K562 (cell line): Measurements from ENCODE around the gene TRIM38. TPM values are rescaled to one million over a fixed set of nuclear protein-coding genes. Genes with fewer than 3 reads are reported as not detected.

Experiments
- AFF1 ChIP-seq, 2 experiments: fragments of 450-650 bp; IDR thresholded peaks; 2 replicates each; pipeline ENCODE4 v1.6.1; 2018; ENCODE audit warnings: mild to moderate bottlenecking in 2 of 2, low read depth in 1 of 2; ENCODE audit not compliant: partially characterized antibody in 2 of 2
- E4F1 ChIP-seq: fragments of 250-450 bp; sonication (Bioruptor Pico); IDR thresholded peaks from 2 replicates; pipeline ENCODE4 v1.5.0; 2021; ENCODE audit warnings: mild to moderate bottlenecking, borderline replicate concordance
- ELK1 ChIP-seq: sonication (generic); formaldehyde crosslinking; IDR thresholded peaks from 2 replicates; pipeline ENCODE4 v1.8.1; 2022; ENCODE audit warnings: missing genetic modification reagents
- HLTF ChIP-seq: fragments of 450-650 bp; IDR thresholded peaks from 2 replicates; pipeline ENCODE4 v1.6.1; 2016
- KDM4B ChIP-seq, 2 experiments: fragments of 450-650 bp in 1 of 2; sonication (generic) in 1 of 2; IDR thresholded peaks; 2 replicates each; pipeline ENCODE4 v1.6.1; 2016 to 2017; ENCODE audit warnings: borderline replicate concordance in 2 of 2, antibody characterized with exemption in 1 of 2, low read depth in 1 of 2, mild to moderate bottlenecking in 1 of 2
- MCM7 ChIP-seq, 2 experiments: fragments of 450-650 bp; IDR thresholded peaks; 2 replicates each; pipeline ENCODE4 v1.6.1; 2016 to 2018
- MXI1 ChIP-seq: IDR thresholded peaks from 2 replicates; pipeline ENCODE4 v1.6.1; 2011; ENCODE audit warnings: low read depth, mild to moderate bottlenecking, improper control_type of control experiment, low read length
- PCBP1 ChIP-seq: fragments of 200-400 bp; formaldehyde crosslinking; IDR thresholded peaks from 2 replicates; pipeline ENCODE4 v1.6.1; 2018; ENCODE audit warnings: mild to moderate bottlenecking, low read depth, low read length; ENCODE audit not compliant: poor library complexity, severe bottlenecking
- PHB ChIP-seq: fragments of 250-450 bp; sonication (Bioruptor Pico); IDR thresholded peaks from 2 replicates; pipeline ENCODE4 v1.5.0; 2021
- PML ChIP-seq: IDR thresholded peaks from 2 replicates; pipeline ENCODE4 v1.6.1; 2012; ENCODE audit warnings: low read length, inconsistent platforms
- PURB ChIP-seq: sonication (generic); formaldehyde crosslinking; IDR thresholded peaks from 2 replicates; pipeline ENCODE4 v1.9.0; 2021; ENCODE audit warnings: low read depth, mild to moderate bottlenecking, missing genetic modification reagents
- SMAD4 ChIP-seq: fragments of 250-450 bp; sonication (Bioruptor Pico); conservative IDR thresholded peaks from 2 replicates; pipeline ENCODE4 v1.8.0; 2021; ENCODE audit warnings: inconsistent platforms, mild to moderate bottlenecking, moderate library complexity
- SPI1 ChIP-seq: IDR thresholded peaks from 2 replicates; pipeline ENCODE4 v1.6.1; 2011; ENCODE audit warnings: low read depth, low read length, control low read depth, borderline replicate concordance
- ZNF184 ChIP-seq: sonication (generic); formaldehyde crosslinking; IDR thresholded peaks from 2 replicates; pipeline ENCODE4 v1.5.0; 2020; ENCODE audit warnings: missing genetic modification reagents
- ZNF561 ChIP-seq: fragments of 450-650 bp; formaldehyde crosslinking; conservative IDR thresholded peaks from 2 replicates; pipeline ENCODE4 v1.4.0; 2020; ENCODE audit warnings: mild to moderate bottlenecking, moderate library complexity
- polyA plus RNA-seq, 8 experiments: library from polyadenylated mRNA; depleted of rRNA in 4 of 8; stranded (reverse) in 5 of 8; unstranded in 3 of 8; fragments of >200 nt; fragmentation: Nextera tagmentation in 2 of 8; fragmentation: Illumina TruSeq in 1 of 8; extraction: Ambion mirVana in 2 of 8; extraction: Trizol in 1 of 8; gene quantifications; 2 replicates each; pipeline versions ENCODE4 v1.2.1 to v1.2.3, GENCODE V29; 2011 to 2014; ENCODE audit warnings: inconsistent platforms in 1 of 8, missing spikeins in 1 of 8
- total RNA-seq, 7 experiments: library from RNA; depleted of rRNA in 6 of 7; stranded (reverse); fragments of >200 nt in 6 of 7; fragmentation: Illumina TruSeq in 2 of 7; extraction: Trizol in 2 of 7; gene quantifications; 2 replicates each; pipeline versions ENCODE4 v1.2.1 to v1.2.3, GENCODE V29; 2011 to 2021; ENCODE audit warnings: low replicate concordance in 1 of 7
- TF ChIP-seq, protein P1 (sequence below): fragments of 250-450 bp; sonication (Bioruptor Pico); IDR thresholded peaks from 2 replicates; pipeline ENCODE4 v1.4.0; 2020; ENCODE audit warnings: mild to moderate bottlenecking
- TF ChIP-seq, protein P2 (sequence below): fragments of 250-450 bp; sonication (Bioruptor Pico); IDR thresholded peaks from 2 replicates; pipeline ENCODE4 v1.8.0; 2022; ENCODE audit warnings: moderate library complexity, mild to moderate bottlenecking, inconsistent platforms

Gene TRIM38
- total and polyA plus RNA-seq, 9 of the 15 experiments (the other 6 are each of a cell fraction or from before 2014, with no cell fraction given), result 1.7 to 6.7 (median 6.3) TPM

DNA sequence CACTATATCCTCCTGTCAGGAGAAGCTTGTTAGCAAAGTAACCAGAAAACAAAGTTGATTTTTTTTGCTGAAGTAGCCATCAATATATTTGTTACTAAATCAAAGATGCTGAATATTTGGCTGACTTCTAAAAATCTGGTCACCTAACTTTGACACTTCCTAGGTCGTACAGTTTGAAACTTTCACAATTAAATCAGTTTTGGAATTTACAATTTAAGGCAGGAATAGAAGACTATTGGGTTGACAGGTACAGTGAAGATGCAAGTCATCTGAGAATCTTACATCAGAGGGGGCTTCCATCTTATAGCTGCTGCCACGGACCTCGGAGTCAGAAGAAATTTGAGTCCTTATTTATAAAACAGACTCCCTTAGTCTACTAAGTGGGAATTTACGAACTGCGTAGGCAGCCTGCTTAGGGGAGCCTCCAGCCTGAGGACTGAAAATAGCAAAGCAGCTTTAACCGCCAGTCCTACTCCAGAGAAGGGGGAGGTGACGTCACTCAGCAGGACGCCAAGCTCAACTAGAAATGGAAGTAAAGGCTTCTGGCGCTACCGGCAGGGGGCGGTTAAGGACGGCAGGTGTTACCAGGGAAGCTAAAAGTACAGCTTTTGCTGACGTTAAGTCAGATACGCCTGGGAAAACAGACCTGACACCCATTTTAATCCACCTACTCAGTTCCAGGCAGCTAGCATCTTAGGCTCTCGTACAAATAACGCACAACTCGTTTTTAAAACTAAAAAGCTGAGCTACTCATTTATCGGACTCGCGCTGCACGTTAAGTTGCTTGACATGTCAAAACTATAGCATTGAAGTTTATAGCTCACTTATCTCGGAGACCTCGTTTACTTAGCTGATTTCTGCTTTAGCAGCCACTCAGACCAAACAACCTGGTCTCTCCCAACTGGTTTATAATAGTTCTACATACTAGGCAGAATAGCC, 63.6 kb downstream of the TRIM38 start (continued):
- TF ChIP-seq, protein P1, sequence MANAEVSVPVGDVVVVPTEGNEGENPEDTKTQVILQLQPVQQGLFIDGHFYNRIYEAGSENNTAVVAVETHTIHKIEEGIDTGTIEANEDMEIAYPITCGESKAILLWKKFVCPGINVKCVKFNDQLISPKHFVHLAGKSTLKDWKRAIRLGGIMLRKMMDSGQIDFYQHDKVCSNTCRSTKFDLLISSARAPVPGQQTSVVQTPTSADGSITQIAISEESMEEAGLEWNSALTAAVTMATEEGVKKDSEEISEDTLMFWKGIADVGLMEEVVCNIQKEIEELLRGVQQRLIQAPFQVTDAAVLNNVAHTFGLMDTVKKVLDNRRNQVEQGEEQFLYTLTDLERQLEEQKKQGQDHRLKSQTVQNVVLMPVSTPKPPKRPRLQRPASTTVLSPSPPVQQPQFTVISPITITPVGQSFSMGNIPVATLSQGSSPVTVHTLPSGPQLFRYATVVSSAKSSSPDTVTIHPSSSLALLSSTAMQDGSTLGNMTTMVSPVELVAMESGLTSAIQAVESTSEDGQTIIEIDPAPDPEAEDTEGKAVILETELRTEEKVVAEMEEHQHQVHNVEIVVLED (CRISPR knock-in tag), result no peak; the same call in 1 of the 2 replicates
- TF ChIP-seq SMAD4 (CRISPR knock-in tag) (no peak), PURB (CRISPR knock-in tag) (no peak), ZNF184 (CRISPR knock-in tag) (no peak), E4F1 (CRISPR knock-in tag) (no peak; the same call in 1 of the 2 replicates), MXI1 (peak; percentile 52; the same call in 1 of the 2 replicates), MCM7 (IDR thresholded peaks at IDR 0.05) (no peak), KDM4B (IDR thresholded peaks at IDR 0.05; ENCODE audit: borderline replicate concordance in 2 of 2, low read depth in 1 of 2) (peak in 1 of 2 experiments; percentile 58; a peak in 1 of 4 replicates), PML (no peak; the same call in 1 of the 2 replicates), ZNF561 (CRISPR knock-in tag) (0 out of 2 replicates have a peak, but pooled peaks have one; percentile 63), PHB (CRISPR knock-in tag) (peak; percentile 93; the same call in 1 of the 2 replicates), AFF1 (IDR thresholded peaks at IDR 0.05; ENCODE audit: low read depth in 1 of 2, partially characterized antibody in 2 of 2) (peak; percentile 51 to 72), ELK1 (no peak), HLTF (no peak), SPI1 (no peak), PCBP1 (no peak)
- TF ChIP-seq, protein P2, sequence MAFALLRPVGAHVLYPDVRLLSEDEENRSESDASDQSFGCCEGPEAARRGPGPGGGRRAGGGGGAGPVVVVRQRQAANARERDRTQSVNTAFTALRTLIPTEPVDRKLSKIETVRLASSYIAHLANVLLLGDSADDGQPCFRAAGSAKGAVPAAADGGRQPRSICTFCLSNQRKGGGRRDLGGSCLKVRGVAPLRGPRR (CRISPR knock-in tag), result no peak
